GM21576 (cell line): ENCODE results near the gene NUDT2.
"Not testable (repeated sequence)": the region's sequence is repeated elsewhere in the genome, so short reads cannot be mapped to it uniquely, and the experiment has no call there.

ENCODE experiments used
- ATAC-seq: cut with Tn5 transposase; IDR thresholded peaks from one replicate; pipeline ENCODE4 v1.9.1; 2021; ENCODE audit warnings: mild to moderate bottlenecking, moderate library complexity; ENCODE audit not compliant: unreplicated experiment

NUDT2 gene

DNA sequence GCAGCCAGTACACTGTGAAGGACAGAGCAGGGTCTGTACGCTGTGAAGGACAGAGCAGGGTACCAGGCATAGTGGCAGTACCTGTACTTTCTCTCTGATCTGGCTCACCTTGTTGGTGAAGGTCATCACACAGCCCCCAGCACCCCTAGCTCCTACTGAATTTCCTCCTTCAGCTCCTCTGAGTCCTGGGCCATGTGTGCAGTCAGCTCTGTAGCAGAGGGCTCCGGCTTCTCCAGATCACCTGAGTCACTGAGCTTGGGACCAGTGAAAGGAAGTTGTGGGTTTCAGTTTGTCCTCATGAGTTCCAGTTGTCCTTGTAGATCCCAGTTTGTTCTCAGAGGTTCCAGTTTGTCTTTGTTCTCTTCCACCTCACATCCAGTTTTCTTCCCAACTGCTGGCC lies 5.5 kb downstream of the NUDT2 start:
- ATAC-seq, result no peak

DNA sequence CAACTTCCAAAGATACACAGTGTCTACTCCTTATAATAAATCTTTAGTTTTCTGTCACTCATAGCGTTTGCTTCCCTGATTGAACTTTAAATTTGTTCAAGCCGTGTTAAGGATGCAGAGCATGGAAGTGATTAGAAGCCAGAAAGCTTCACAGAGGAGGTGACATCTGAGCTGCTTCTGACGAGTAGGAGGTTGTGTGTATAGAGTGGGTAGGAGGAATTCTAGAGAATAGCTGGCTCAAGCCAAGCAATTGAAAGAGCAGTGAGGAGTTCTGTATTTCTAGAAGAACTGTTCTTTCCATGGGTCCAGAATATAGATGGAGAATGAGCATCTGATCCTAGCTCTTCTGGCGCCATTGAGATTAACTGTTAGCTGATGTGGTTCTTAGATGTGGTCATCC lies 6.0 kb downstream of the NUDT2 start:
- no peak for ATAC-seq

DNA sequence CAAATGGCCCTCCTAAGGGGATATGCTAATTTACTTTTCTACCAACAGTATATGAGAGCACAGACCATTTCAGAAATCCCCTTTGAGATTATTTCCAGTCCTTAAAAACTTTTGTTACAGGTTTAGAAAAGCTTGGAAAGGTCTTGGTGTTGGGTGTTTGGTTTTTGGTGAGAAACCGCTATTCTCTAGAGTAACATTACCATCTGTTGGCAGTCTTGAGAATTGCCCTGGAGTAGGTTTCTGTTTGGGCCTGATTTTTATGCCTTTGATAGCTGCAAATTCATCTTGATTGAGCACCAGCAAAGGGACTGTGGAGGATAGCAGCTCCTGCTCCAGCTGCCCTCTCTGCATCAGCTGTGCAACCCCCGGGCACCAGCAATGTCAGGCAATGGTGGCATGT lies 8.0 kb downstream of the NUDT2 start:
- no peak for ATAC-seq

DNA sequence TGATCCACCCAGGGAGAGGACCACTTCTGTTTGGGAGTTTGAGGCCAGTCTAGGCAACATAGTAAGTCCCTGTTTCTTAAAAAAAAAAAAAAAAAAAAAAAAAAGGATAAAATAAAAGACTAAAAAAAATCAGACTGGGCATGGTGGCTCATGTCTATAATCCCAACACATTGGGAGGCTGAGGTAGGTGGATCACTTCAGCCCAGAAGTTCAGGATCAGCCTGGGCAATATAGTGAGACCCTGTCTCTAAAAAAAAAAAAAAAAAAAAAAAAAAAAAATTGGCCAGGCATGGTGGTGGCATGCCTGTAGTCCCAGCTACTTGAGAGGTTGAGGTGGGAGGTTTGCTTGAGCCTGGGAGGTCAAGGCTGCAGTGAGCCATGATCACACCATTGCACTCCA lies 8.7 kb downstream of the NUDT2 start:
- ATAC-seq, result not testable (repeated sequence)

DNA sequence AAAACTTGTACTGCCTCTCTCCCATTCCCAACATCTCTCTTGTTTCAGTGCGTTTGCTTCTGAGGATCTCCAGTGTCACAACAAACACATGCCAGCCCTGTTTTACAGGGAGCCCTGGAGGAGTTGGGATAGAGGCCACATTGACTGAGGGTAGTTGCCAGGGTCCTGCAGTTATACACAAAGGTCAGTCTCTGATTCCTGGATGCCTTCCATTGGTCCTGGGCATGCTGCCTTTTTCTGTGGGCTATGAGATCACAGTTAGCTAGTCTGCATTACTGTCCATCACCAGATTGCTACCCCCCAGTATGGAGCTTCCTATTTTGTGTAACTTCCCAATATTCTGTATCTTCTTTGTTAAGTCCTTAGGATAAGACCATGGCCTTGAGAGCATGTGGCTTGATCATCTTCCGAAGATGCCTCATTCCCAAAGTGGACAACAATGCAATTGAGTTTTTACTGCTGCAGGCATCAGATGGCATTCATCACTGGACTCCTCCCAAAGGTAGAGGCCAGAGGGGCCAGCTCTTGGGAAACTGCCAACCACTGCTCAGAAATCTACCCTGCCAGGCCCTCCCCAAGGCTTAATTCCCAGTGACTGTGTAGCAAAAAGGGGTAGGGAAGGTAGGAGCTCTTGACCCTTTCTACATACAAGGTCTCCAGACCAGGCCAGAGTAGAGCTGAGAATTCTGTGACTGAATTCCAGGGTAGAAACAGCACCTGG lies 9.5 kb downstream of the NUDT2 start:
- no peak for ATAC-seq

DNA sequence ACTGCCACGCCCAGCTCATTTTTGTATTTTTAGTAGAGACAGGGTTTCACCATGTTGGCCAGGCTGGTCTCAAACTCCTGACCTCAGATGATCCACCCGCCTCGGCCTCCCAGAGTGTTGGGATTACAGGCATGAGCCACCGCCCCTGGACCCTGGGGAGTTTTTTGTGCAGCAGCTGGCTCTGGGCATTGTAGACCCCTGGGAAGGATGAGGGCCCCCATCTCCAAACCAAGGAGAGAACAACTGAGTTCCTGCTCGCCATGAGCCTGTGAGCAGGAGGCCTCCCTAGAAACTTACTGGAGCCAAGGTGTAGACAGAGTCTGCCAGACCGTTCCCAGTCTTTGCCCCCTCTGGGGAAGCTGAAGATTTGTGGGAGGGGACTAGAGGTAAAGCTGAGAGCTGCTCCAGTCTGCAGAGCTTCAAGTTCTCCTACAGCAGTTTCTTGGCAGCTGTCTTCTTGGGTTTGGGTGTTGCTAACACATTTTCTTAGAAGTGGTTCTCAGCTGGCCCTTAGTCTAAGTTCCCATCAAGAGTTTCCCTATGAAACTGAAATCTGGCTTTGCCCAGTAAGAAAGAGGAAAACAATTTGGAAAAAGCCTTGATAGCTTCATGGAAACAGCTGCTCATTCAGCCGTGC lies 12.4 kb downstream of the NUDT2 start:
- no peak for ATAC-seq

DNA sequence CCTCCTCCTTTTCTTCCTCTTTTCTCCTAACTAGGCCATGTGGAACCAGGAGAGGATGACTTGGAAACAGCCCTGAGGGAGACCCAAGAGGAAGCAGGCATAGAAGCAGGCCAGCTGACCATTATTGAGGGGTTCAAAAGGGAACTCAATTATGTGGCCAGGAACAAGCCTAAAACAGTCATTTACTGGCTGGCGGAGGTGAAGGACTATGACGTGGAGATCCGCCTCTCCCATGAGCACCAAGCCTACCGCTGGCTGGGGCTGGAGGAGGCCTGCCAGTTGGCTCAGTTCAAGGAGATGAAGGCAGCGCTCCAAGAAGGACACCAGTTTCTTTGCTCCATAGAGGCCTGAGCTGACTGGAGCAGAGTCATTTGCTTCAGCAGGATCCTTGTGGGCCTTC lies 13.7 kb downstream of the NUDT2 start:
- no peak for ATAC-seq

DNA sequence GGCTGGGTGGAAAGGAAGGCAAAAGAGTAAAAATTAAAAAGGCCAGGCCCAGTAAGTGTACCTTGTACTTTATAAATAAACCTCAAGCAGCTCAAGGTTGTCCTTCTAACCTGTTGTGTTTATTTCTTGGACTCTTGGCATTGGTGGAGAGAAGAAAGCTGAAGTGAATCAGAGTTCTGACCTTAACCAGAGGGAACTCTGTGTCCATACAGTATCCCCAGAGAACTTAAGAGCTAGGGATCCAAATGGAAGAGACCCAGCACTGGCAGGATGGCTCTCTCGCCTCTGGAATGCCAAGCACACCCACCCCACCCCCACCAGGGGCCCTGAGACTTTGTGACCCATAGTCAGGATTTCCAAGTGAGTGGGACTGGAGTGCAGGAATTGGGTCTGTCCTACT lies 14.2 kb downstream of the NUDT2 start:
- no peak for ATAC-seq

DNA sequence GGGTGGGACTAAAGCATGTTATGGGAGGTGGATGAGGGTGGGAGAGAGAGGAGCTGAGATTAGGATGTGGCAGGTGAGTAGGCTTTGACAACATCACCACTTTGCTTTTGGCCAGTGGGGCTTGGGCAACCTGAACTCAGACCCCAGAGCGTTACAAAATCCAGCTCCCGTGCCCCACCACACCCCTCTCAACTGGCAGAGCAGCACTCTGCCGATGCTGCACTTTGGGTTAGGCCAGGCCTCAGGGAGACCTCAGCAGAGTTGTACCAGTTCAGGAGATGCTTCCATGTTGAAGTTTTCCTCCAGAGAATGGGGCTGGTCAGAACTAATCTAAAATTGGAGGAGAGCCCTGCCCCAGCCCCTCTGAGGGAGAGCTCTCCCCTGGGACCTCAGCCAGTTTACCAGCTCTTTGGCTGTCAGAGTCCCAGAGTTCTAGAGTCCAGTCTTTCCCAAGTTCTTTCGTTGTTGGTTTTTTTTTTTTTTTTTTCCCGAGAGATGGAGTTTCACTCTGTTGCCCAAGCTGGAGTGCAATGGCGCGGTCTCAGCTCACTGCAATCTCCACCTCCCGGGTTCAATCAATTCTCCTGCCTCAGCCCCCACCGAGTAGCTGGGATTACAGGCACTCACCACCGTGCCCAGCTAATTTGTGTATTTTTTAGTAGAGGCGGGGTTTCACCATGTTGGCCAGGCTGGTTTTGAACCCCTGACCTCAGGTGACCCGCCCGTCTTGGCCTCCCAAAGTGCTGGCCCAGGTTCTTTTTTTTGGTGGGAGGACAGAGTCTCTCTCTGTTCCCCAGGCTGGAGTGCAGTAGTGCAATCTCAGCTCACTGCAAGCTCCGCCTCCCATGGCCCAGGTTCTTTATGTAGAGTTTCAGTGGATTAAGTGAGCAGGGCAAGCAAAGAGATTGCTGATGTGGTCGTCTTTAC lies 17.8 kb downstream of the NUDT2 start:
- no peak for ATAC-seq

DNA sequence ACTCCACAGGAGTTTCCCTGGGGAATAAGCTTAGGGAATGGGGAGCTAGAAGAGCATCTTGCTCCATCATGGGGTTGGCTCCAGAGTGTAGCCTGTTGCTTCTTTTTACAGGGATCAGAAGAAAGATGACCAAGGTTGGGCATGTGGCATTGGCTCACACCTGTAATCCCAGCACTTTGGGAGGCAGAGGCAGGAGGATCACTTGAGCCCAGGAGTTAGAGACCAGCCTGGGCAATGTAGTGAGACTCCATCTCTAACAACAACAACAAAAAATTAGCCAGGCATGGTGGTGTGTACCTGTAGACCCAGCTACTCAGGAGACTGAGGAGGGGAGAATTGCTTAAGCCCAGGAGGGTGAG lies 18.4 kb downstream of the NUDT2 start:
- ATAC-seq, result no peak

DNA sequence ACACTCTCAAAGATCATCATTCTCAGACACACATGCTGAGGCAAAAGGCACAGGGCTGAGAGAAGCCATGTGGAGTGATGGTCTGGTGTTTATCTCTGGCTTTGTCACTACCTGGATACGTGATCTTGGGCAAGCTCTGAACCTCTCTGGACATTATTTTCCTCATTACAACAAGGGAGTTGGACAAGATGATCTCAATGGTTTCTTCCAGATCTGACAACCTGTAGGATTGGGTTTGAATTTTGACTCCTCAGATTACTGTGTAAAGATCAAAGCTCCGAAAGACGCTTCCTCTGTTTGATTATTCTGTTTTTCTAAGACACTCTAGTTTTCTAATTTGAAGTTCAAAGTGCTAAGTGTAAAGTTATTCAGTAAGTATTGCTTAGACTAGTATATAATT lies 20.0 kb downstream of the NUDT2 start:
- ATAC-seq, result no peak

DNA sequence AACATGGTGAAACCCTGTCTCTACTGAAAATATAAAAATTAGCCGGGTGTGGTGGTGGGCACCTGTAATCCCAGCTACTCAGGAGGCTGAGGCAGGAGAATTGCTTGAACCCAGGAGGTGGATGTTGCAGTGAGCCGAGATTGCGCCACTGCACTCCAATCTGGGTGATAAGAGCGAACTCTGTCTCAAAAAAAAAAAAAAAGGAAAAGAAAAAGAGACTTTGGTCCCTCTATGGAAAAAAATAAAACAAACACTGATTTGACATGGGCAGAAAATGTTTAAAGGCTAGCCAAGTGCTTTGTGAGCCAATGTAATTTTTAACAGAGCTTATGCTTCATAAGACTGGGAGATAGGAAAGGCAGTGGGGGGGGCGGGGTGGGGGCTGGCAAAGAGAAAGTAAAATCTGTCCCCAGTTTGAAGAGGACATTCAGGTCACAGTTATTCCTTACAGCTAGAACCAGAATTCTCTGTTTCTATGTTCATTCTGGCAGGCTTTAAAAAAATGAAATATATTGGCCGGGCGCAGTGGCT lies 22.8 kb downstream of the NUDT2 start:
- ATAC-seq, result not testable (repeated sequence)

DNA sequence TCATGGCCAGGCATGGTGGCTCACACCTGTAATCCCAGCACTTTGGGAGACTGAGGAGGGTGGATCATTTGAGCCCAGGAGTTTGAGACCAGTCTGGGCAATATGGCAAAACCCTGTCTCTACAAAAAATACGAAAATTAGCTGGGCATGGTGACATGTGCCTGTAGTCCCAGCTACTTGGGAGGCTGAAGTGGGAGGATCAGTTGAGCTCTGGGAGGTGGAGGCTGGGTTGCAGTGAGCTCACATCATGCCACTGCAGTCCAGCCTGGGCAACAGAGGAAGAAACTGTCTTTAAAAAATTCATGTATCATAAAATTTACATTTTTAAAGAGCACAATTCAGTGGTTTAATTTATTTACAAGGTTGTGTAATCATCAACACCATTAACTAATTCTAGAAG lies 23.6 kb downstream of the NUDT2 start:
- not testable (repeated sequence) for ATAC-seq

DNA sequence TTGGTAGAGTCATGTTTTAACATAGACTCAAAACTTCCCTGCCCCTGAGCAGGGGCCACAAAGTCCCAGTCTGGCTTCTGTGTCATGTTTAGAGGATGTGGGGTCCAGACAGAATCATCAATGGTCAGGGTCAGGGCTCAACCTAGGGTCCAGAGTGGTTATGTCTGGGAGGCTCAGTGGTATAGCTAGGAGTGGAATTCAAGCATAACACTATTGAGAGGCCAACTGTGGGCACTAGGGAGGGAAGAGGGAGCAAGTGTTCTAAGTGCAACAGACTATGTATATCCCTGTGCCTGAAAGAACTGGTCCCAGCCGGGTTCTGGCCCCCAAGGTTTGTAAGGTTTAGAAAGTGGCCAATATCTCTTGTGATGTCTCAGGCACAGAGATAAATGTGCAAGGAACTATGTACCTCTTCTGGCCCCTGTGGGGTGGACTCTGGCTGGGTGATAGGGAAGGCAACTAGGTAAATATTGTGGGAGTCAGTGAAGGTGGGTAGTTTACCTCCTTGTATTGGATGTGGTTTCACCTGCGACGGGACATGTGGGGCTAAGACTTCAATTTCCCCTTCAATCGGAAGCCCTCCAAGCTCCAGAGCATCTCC lies 33.3 kb downstream of the NUDT2 start:
- ATAC-seq, result no peak

DNA sequence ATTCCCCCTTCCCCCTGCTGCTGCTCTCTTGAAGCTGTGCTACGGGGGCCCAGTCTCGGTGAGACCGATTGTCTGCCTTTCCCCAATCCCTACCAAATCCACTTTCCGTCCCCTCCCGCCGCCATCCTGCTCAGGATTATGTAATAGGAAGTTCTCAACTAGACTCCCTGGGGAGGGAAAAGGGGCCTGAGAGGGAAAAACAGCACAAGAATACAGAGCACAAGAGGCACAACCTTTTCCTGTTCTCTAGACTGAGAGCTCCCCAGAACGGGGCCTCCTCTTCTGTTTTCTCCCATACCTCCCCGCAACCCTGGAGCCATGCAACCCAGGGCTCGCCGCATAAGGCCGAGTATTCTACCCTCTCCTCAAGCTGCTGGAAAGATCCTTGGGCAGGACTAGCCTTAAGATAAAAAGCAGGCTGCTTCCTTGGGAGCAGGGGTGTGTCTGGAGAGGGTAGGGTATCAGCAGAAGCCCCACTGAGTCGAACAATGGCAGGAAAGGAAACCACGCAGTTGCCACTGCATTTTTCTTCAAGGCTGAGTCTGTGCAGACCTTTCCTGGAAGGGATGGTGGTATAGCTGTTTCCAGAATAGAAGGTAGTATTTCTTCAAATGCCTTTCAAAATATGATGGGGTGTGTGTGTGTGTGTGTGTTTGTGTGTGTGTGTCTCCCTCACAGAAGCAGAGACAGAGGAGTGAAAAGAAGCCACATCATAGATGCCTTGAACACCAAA lies 34.4 kb downstream of the NUDT2 start:
- no peak for ATAC-seq

DNA sequence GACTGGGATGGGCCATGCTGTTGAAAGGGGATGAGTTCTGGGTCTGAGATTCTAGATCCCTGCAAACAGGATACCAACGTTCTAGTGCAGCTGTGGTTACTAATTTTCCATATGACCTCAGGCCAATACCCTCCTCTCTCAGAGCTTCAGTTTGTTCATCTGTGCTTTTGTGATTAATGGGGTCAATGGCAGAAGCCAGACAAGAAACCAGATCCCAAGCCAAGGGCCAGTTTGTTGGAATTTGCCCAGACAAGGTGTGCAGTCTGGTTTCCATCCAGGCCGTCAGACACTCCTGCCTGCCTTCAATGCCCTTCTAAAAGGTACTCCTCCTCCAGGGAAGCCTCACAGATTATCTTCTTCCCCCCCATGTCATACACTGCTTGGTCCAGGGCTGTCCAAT lies 35.9 kb downstream of the NUDT2 start:
- ATAC-seq, result no peak

DNA sequence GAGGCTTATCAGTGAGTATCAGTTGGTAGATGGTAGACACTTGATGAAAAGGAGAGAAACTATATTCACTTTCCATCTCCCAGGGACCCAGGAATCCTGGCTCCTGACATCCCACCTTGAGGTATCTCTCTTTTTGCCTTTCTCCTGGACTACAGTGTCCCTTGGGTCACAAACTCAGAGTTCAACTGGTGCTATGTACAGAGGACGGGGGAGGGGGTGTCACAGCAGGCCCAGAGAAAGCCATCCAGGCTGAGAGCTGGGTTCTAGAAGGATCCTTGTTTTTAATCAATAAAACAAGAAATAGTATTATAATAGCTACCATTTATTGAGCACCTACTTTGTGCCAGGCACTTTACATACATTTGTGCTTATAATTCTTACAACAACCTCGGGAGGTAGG lies 37.0 kb downstream of the NUDT2 start:
- no peak for ATAC-seq

DNA sequence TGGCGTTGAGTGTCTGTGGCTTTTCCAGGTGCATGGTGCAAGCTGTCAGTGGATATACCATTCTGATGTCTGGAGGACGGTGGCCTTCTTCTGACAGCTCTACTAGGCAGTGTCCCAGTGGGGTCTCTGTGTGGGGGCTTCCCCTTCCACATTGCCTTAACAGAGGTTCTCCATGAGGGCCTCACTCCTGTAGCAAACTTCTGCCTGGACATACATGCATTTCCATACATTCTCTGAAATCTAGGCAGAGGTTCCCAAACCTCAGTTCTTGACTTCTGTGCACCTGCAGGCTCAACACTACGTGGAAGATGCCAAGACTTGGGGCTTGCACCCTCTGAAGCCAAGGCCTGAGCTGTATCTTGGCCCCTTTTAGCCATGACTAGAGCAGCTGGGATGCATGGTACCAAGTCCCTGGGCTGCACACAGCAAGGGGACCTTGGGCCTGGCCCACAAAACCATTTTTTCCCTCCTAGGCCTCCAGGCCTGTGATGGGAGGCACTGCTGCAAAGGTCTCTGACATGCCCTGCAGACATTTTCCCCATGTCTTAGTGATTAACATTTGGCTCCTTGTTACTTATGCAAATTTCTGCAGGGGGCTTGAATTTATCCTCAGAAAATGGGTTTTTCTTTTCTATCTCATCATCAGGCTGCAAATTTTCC lies 38.5 kb downstream of the NUDT2 start:
- not testable (repeated sequence) for ATAC-seq

DNA sequence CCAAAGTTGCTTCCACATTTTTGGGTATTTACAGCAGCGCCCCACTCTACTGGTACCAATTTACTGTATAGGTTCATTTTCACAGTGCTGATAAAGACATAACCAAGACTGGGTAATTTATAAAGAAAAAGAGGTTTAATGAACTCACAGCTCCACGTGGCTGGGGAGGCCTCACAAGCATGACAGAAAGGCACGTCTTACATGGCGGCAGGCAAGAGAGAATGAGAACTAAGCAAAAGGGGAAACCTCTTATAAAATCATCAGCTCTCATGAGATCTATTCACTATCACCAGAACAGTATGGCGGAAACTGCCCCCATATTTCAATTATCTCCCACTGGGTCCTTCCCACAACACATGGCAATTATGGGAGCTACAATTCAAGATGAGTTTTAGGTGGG lies 39.4 kb downstream of the NUDT2 start:
- not testable (repeated sequence) for ATAC-seq

DNA sequence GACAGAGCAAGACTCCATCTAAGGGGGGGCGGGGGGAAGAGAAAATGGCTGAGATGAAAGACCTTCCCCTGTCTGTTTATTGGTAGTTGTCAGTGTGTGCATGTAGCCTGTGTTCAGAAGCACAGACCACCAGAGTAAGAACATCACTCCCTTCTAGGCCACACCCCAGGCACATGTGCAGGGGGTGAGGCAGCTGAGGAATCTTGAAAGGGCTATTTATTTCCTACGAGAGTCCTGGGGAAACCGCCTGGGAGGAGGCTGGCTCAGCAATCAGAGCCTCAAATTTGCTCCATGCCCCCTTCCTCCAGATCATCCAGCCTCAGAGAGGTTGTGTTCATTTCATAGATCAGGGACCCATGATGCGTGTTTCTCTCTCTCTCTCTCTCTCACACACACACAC lies 40.3 kb downstream of the NUDT2 start:
- no peak for ATAC-seq
